GM12892 (cell line): ENCODE measurements around the gene FAH.

Experiments
- POLR2A ChIP-seq: IDR thresholded peaks from 2 replicates; pipeline ENCODE4 v1.6.1; 2011; ENCODE audit warnings: low read depth, low read length, control low read depth
- TAF1 ChIP-seq: IDR thresholded peaks from 2 replicates; pipeline ENCODE4 v1.6.1; 2011; ENCODE audit warnings: low read depth, mild to moderate bottlenecking, control low read depth, low read length, borderline replicate concordance

DNA sequence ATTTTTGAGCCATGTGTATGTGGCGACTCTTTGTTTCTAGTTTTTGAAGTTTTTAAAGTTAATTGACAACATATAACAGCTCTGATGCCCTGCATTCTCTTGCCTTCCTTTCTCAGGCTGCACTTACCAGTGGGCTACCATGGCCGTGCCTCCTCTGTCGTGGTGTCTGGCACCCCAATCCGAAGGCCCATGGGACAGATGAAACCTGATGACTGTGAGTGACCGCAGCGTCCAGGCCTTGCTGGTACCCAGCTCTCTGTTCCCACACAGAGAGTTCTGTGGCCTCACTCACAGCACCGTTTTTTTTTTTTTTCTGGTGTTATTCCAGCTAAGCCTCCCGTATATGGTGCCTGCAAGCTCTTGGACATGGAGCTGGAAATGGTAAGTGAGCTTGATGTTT, 15.1 kb downstream of the FAH start:
- TF ChIP-seq TAF1, result no peak
- no peak for TF ChIP-seq POLR2A
